Measurements from ENCODE around the gene MCTP1. TPM values are rescaled to one million over a fixed set of nuclear protein-coding genes. Genes with fewer than 3 reads are reported as not detected.

MCTP1 gene
- total RNA-seq, 4 donors from 2014 or later = 5.4 to 22.1 (median 5.8) TPM

GRCh38 chr5:95280401-95281095, 4.3 kb downstream of the MCTP1 start:
- Histone ChIP-seq H3K27me3 (peaks cover 47 to 58% (median 47%) of the 10 kb centered on the region in 3 donors), H3K27ac (no peak overlapping the region)
- in situ Hi-C loops (cut with MboI; ENCODE audit: low sequenced_read_pairs in 4 of 4) = no loop called here

GRCh38 chr5:95274011-95274410, 10.9 kb downstream of the MCTP1 start:
- TF ChIP-seq CTCF (IDR thresholded peaks at IDR 0.05 in 4 of 5, conservative IDR thresholded peaks at IDR 0.05 in 1 of 5) (no peak), POLR2A (IDR thresholded peaks at IDR 0.05) (no peak)
- Histone ChIP-seq H3K27me3 (peaks cover 0 to 10% (median 0%) of the 10 kb centered on the region in 3 donors), H3K4me1 (no peaks in the 10 kb centered on the region), H3K4me3 (no peak overlapping the region), H3K27ac (no peak overlapping the region), H3K36me3 (no peaks in the 10 kb centered on the region), H3K9me3 (no peaks in the 10 kb centered on the region)
- ATAC-seq (no peak), DNase-seq (no peak)
- in situ Hi-C loops (cut with MboI; ENCODE audit: low sequenced_read_pairs in 4 of 4) (no loop called here), intact Hi-C loops (cut with DNase I; ENCODE audit: low total_unique reads) (no loop called here)

More at GRCh38 chr5:95280401-95281095, 4.3 kb downstream of the MCTP1 start:
- no peak for TF ChIP-seq POLR2A (IDR thresholded peaks at IDR 0.05)
- no peak for TF ChIP-seq CTCF (IDR thresholded peaks at IDR 0.05 in 4 of 5, conservative IDR thresholded peaks at IDR 0.05 in 1 of 5)
- no peak overlapping the region for H3K4me3 ChIP-seq
- DNase-seq (no peak), ATAC-seq (no peak)
- H3K36me3 ChIP-seq = no peaks in the 10 kb centered on the region
- no peaks in the 10 kb centered on the region for H3K9me3 ChIP-seq
- peaks cover 4 to 18% of the 10 kb centered on the region in 2 donors for H3K4me1 ChIP-seq
- intact Hi-C loops (cut with DNase I; ENCODE audit: low total_unique reads) = no loop called here

- no peak for ATAC-seq
- H3K27me3 ChIP-seq = peaks cover 0 to 4% (median 0%) of the 10 kb centered on the region in 3 donors
- TF ChIP-seq POLR2A (IDR thresholded peaks at IDR 0.05) (no peak), CTCF (IDR thresholded peaks at IDR 0.05 in 4 of 5, conservative IDR thresholded peaks at IDR 0.05 in 1 of 5) (no peak)
- intact Hi-C loops (cut with DNase I; ENCODE audit: low total_unique reads) (no loop called here), in situ Hi-C loops (cut with MboI; ENCODE audit: low sequenced_read_pairs in 4 of 4) (no loop called here)
- no peak overlapping the region for H3K27ac ChIP-seq
- no peaks in the 10 kb centered on the region for H3K36me3 ChIP-seq
- no peaks in the 10 kb centered on the region for H3K9me3 ChIP-seq
- no peak overlapping the region for H3K4me3 ChIP-seq
- no peaks in the 10 kb centered on the region for H3K4me1 ChIP-seq
- no peak for DNase-seq
These were observed 12.5 kb downstream of the MCTP1 start for GRCh38 chr5:95272316-95272929.

GRCh38 chr5:95262933-95263660, 21.8 kb downstream of the MCTP1 start:
- in situ Hi-C loops (cut with MboI; ENCODE audit: low sequenced_read_pairs in 4 of 4) (no loop called here), intact Hi-C loops (cut with DNase I; ENCODE audit: low total_unique reads) (no loop called here)
- no peak for ATAC-seq

More at GRCh38 chr5:95262933-95263660, 21.8 kb downstream of the MCTP1 start:
- no peaks in the 10 kb centered on the region for H3K4me1 ChIP-seq
- H3K27me3 ChIP-seq = no peaks in the 10 kb centered on the region
- no peak overlapping the region for H3K4me3 ChIP-seq
- no peak for DNase-seq
- H3K9me3 ChIP-seq = no peaks in the 10 kb centered on the region
- no peak overlapping the region for H3K27ac ChIP-seq
- no peaks in the 10 kb centered on the region for H3K36me3 ChIP-seq
- TF ChIP-seq CTCF (IDR thresholded peaks at IDR 0.05 in 4 of 5, conservative IDR thresholded peaks at IDR 0.05 in 1 of 5) (no peak), POLR2A (IDR thresholded peaks at IDR 0.05) (no peak)
